Uterus (tissue), 2 donors: ENCODE measurements around the gene ALKBH1.

ENCODE experiments used
- CTCF ChIP-seq, 4 experiments: fragments of 200-600 bp in 2 of 4; fragments of 450-650 bp in 2 of 4; sonication (generic) in 2 of 4; IDR thresholded peaks; one replicate each; pipeline ENCODE4 v1.5.1; 2016 to 2019; ENCODE audit warnings: antibody characterized with exemption in 4 of 4, mild to moderate bottlenecking in 2 of 4, moderate library complexity in 1 of 4
- POLR2A ChIP-seq, 2 donors: fragments of 450-650 bp; IDR thresholded peaks; one replicate each; pipeline ENCODE4 v1.6.1; 2016; ENCODE audit warnings: antibody characterized with exemption in 2 of 2, mild to moderate bottlenecking in 1 of 2, moderate library complexity in 1 of 2

- TF ChIP-seq CTCF (IDR thresholded peaks at IDR 0.05) (no peak), POLR2A (IDR thresholded peaks at IDR 0.05) (no peak)
Observed at GRCh38 chr14:77714926-77715325, 7.1 kb upstream of the ALKBH1 start.
